ENCODE results near the gene MLLT3.

GRCh38 chr9:20570756-20571155 is 51.5 kb downstream of the MLLT3 start:
- no peak for TF ChIP-seq CTCF (IDR thresholded peaks at IDR 0.05)
- TF ChIP-seq EZH2 (IDR thresholded peaks at IDR 0.05) = no peak
